ENCODE data around the gene EIF2AK3.
A peak's percentile ranks its signal among the peaks of the same experiment; 100 is the strongest.
"Not testable (repeated sequence)": the region's sequence is repeated elsewhere in the genome, so short reads cannot be mapped to it uniquely, and the experiment has no call there.

EIF2AK3 gene

DNA sequence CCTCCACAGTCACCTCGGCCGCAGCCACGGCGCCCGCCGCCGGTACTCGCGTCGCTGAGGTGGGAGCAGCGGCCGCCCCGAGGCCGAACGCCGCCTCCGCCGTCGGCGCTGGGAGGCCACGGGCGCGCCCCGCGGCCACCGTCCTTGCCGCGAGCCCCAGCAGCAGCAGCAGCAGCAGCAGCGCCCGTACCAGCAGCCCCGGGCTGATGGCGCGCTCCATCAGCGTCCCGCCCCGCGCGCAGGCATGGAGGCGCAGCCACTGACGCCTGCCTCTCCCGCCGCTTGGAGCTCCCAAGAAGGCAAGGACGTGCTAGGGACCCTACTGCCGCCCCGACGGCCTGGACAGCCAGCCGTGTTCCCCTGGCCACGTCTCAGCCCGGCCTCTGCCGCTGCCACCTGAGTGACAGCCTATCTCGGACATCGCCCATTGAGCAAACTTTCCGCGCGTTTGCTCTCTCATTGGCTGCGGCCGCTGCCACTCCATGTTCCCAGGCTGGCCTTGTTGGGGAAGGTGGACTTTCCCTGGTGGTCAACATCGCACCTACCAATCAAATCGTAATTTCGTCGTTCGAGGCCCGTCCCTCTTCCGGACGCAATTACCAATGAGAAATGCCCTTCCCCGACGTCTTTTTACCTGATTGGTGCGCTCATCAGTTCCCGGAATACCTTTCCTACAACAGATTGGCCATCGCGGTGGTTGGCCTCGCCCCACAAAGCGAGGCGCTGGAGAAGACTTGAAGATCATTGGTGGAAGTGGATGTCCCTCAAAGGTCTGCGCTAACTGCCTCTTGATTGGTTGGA lies at the start of gene EIF2AK3:
EIF2AK3 (minus strand) TSS at position 410 of the 801 bp plus-strand sequence; CDS start at position 220, 190 bp downstream.
- DNase-seq: peak; percentile 82 to 100 (median 99)

DNA sequence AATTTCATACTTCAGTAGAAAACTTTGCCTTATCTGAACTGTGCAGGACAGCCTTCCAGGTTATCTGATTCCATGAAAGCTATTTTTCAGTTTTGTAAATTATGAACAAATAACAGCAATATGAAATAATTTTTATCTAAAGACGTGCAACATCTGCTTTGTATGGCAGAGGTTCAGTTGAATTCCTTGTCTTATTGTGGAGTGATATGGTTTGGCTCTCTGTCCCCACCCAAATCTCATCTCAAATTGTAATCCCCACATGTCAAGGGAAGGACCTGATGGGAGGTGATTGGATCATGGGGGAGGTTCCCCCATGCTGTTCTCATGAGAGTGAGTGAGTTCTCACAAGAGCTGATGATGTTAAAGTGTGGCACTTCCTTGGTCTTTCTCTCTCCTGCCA lies 46.1 kb upstream of the EIF2AK3 start:
- no peak for DNase-seq

DNA sequence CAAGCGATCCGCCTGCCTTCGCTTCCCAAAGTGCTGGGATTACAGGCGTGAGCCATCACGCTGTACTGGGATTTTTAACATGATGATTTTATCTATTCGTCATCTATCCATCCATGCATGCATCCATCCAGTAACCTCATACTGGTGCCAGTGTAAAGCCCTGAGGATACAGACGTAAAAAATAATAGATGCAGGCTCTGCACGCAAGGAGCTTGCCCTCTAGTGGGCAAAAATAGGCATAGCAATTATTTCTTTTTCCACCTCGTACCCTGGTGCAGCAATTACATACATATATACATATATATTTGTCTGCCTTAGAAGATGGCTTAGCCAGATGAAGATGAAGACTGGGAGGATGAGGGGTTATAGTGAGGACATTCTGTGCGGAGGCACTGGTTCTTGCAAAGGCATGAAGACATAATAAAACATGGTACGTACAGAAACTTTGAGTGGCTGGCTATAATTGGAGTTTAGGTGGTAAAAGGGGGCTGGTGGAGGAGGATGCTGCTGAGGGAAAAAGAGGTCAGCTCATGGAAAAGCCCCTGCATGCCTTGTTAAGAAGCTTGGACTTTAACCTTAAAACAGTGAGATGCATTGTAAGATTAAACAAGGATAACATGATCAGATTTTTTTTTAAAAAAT lies 44.6 kb upstream of the EIF2AK3 start:
- peak in 3 of 14 donors; percentile 3 to 53 (median 14) for DNase-seq

DNA sequence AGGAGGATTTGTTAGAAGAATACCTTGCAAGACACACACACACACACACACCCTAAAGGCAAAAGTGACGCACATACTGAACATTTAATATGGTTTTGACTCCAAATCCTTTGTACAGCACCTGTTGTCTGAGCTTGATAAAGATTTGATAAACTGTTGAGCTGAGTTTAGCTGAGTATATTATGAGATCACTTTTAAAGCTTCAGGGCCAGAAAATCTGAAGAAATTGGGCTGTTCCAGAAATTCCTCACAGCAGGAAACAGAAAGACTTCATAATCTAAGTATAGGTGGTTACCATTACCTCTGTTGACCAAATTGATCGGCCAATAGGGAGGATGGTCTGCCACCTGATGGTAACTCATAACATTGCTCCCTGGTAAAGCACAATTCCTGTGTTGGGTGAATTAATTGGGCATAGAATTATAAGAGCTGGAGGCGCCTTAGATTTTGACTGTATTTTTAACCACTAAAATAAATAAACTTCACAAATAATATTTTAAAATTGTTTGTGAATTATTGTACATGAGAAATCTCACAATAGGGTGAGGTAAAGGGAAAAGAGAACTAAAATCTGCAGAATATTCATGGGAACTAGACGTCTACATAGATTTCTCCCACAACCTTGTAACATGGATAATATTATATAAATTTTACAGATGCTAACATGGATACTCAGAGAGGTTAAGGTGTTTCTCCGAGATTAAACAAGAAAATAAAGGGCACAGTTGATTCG lies 42.4 kb upstream of the EIF2AK3 start:
- no peak for DNase-seq

DNA sequence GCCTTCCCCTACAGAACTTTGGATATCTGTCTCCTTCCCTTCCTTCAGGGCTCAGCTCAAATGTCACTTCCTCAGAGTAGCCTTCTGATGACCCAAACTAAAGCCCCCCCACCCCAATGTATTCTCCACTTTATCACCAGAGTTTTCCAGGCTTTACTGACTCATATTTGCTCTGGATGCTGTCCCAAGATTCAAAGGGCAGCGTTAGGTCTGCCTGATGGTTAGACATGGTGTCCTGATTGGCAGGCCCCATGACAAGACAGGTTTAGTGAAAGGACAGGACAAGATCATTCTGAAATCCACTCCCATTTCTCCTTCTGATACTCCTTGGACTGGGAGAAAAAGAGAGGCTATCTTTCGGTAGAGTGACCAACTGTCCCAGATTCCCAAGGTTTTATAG lies 41.6 kb upstream of the EIF2AK3 start:
- no peak for DNase-seq

DNA sequence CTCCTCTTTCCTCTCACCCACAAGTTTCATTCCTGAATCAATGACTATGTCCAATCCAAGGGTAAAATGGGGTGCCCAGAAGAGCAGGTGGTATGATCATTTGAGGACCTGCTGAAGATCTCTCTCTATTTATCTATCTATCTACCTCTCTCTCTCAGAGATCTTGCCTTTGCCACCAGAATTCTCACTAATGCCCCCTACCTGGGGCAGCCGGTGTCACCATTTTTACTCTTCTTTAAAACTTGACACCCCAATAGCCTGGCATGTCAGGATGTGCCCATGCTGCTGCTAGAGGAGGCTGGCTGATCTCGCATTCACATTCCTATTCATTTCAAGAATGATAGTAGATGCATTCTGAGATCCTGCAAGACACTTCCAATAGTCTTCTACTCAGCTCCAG lies 40.0 kb upstream of the EIF2AK3 start:
- no peak for DNase-seq

DNA sequence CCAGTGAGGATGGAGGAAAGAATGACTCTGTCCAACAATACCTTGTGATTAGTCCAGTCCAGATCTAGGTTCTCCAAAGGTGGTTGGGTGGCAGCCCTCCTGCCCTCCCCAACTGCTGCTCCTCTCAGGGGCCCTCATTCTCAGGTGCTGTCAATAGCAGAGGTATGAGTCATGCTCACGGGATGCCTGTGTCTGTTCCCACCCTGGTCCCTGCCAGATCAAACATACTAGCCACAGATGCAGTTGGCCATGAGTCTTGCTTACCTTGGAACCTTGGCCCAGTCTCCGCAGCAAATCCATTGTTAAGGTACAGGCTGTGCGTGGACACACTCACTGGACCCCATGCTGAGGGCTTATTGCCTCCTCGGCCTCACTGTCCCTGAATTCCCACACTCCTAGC lies 39.3 kb upstream of the EIF2AK3 start:
- no peak for DNase-seq

DNA sequence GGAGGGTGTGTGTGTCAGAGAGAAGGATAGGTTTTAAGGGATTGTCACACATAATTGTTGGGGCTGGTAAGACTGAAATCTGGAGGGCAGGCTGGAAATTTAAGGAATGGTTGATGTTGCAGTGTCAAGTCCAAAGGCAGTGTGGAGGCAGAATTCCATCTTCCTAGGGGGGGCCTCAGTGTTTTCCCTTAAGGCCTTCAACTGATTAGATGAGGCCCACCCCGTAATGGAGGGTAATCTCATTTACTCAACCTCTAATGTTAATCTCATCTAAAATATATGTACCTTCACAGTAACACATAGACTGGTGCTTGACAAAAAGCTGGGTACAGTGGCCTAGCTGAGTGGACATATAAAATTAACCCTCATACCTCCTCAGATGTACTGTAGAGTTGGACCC lies 33.4 kb upstream of the EIF2AK3 start:
- DNase-seq: no peak

DNA sequence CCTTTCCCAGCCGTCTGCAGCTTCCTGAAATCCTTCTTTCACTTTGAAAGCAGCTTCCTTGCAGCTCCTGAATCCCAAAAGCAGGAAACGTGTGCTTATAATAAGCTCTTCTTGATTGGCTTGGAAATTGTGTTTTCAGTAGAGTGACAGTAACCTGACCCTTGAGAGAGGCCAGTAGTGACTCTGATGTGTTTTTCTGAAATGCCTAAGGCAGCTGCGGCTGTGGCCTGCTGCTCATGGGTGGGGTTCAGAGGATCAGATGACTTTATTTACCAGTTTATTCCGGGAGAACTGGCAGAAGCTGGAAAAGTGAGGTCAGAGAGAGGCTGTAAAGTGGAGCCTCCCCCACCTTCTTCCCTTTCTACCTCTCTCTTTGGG lies 32.3 kb upstream of the EIF2AK3 start:
- DNase-seq: no peak

DNA sequence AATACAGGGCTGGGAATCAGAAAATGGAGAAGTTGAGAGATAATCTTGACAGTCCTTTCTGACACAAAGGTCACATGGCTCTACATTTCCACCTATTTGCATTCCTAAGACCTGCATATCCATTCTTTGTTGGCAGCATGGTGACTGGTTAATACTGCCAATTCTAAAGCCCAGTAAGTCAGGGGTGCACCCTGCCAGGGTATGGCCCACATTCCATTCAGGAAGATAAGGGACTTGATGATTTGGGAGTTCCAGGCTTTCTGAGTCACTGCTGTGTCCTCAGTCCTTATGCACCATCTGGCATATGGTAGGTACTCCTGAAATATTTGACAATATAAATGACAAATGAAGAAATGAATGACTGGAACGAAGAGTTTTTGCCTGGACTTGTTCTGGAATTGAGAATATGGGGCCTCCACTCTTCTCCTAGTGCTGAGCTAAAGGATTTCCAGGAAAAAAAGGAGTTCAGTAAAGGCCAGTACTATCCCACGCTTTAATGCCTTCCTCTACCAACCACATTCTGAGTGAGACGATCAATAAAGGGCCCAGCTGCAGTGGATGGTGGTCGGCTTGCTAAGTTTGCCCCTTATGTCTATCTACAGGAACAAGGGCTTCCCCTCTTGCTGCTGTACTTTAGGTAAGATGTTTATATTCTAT lies 31.7 kb upstream of the EIF2AK3 start:
- DNase-seq: no peak

DNA sequence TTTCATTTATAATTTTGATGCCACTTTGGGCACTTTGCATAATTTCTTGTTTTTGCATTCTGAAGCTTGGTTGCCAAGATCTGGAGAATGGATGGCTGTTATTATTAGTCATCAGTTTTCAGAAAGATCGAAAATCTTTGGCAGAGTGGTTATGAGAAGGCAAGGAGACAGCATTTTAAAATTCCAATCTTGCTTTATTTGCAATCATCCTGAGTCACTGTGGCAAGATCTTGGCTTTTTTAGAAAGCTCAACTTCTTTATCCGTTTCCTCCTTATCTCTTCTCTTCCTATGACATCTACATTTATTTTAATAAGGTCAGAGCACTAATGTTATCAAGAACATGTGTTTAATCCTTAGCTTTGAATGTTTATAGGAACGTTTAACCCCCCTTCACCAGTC lies 31.1 kb upstream of the EIF2AK3 start:
- no peak for DNase-seq

DNA sequence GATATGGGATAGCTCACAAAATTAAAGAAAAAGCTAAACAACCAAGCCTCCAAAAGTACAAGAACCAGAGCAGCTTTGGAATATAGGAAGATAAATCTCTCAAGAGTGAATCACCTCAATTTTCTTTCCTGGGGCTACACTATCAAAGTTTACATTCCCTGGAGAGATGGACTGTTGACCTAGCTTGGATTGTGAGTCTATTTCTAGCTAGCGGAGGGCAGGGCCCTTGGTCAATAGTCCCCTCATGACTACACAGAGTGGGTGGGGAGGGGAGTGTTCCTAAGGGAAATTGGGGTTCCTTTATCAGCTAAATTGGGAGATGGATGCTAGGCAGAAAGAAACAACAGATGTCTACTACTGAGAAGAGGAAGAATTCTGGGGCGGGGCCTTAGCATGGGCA lies 29.9 kb upstream of the EIF2AK3 start:
- DNase-seq: no peak

DNA sequence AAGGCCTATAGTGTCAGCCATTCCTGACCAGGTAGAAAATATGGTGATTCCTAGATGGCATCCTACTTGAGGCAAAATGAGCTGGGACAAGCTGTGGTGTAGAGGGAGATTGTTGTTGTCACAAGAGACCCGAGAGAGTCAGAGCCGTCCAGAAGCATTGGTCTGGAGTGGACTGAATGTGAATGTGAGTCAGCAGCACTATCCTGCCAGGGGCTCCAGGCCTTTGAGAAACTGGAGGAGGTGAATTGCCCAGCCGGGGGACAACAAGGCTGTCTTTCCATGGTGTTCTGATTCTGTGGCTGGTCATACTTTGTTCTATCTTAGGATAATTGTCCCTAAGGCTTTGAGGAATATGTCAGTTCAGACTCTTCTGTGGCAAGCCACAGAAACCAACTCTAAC lies 29.4 kb upstream of the EIF2AK3 start:
- DNase-seq: peak in 1 of 14 donors; percentile 3

DNA sequence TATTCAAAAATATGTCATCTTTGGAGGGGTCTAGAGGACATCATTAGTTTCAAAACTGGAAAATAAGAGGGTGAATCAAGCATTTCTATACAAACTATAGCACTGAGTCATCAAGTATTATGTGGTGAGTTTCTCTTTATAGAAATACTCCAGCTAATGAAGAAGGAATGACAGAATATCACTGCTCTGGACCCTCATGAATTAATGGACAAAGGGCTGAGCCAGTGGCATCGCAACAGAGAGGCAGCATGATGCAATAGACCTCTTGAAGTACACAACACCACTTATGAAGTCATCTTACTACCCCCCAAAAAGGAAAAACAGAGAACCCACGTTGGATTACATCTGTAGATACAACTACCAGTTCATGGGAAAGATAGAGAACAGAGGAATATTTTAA lies 27.4 kb upstream of the EIF2AK3 start:
- no peak for DNase-seq

DNA sequence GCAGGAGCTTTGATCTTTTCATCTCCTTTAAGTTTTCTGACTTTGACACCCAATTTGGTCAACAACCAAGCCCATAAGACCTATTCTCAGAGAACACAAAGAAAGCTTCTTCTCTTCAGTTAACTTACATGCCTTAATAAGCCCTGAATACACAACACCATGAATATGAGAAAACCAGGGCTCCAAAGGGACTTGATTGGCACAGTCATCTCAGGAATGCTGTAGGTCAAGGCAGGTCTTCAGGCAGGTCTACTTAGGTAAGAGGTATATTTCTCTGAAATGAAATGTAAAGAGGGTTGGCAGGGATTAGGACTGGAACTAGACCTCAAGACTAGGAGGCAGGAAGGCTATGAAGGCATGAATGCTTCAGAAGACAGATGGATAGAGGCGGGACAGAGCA lies 24.4 kb upstream of the EIF2AK3 start:
- no peak for DNase-seq

DNA sequence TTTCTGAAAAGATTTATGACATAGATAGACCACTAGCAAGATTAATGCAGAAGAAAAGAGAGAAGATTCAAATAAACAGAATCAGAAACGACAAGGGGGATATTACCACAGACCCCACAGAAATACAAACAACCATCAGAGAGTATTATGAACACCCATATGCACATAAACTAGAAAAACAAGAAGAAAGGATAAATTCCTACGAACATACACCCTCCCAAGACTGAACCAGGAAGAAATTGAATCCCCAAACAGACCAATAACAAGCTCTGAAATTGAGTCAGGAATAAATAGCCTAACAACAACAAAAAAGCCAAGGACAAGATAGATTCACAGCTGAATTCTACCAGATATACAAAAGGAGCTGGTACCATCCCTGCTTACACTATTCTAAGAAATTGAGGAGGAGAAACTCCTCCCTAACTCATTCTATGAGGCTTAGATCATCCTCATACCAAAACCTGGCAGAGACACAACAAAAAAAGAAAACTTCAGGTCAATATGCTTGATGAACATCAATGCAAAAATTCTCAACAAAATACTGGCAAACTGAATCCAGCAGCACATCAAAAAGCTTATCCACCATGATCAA lies 18.1 kb upstream of the EIF2AK3 start:
- not testable (repeated sequence) for DNase-seq

DNA sequence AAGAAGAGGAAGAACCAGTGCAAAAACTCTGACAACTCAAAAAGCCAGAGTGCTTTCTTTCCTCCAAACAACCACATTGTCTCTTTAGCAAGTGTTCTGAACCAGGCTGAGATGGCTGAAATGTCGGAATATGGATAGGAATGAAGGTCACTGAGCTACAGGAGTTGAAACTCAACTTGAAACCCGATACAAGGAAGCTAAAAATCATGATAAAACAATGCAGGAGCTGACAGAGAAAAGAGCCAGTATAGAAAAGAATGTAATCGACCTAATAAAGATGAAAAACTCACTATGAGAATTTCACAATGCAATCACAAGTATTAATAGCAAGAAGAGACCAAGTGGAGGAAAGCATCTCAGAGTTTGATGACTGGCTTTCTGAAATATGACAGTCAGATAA lies 15.0 kb upstream of the EIF2AK3 start:
- no peak for DNase-seq

DNA sequence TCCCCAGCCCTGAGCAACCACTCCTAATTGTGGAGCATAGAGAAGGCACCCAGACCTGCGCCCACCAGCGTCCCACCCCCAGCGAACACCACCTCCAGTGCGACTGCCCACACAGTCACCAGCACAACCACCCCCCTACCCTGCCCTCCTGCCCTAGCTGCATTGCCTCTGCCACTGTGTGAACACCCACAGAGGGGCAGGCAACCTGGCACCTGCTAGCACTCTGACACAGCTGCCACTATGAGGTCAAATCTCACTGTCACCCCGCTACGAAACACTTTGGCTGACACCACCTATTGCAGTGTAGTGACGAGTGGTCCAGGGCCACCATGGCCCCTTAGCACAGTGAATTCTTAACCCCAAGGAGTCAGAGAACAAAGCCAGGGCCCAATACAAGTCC lies 14.1 kb upstream of the EIF2AK3 start:
- DNase-seq: no peak

DNA sequence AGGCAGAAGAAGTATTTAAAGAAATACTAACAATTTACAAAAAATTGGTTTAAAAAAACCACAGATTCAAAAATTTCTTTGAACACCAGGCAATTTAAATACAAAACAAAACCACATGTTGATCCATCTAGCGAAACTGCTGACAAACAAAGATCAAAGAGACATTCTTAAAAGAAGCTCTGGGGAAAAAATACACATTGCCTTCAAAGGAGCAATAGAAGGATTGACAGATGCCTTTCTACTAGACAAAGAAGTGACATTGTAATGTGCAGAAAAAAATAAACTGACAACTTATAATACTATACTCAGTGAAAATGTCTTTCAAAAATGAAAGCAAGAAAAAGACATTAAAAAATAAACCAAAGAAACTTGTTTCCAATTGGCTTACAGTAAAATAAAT lies 12.6 kb upstream of the EIF2AK3 start:
- no peak for DNase-seq

DNA sequence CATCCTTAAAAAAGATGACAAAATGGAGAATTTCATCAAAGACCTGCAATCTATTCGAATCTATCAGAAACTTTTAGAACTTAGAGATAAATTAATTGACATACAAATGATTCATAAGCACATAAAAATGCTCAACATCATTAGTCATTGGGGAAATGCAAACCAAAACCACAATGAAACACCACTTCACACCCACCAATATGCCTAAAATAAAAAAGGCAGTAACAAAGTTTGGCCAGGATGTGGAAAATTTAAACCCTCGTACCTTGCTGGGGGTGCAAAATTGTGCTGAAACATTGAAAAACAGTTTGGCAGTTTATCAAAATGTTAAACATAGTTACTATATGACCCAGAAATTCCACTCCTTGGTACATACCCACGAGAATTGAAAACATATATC lies 11.5 kb upstream of the EIF2AK3 start:
- no peak for DNase-seq

DNA sequence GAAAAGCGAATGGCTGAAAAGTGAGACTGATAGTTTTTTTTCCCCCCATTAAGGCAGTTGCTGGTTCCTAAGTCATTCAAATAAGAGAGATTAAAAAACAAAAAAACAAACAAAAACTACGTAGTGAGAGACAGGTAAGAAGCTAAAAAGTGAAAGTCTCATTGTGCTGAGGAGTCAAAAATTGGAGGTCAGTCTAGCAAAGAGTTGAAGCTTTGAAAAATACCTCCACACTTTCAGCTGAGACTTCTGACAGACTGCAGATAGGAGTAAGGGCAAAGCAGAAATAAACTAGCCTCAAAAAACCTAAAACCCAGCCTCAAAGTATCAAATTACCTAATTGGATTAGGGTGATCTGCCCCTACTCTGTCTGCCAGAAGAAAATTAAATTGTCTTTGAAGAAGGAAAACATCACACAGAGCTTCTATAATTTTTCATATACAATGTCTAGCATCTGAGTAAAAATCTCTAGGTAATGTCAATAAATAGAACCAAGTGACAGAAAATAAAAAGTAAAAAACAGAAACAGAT lies 10.9 kb upstream of the EIF2AK3 start:
- no peak for DNase-seq

DNA sequence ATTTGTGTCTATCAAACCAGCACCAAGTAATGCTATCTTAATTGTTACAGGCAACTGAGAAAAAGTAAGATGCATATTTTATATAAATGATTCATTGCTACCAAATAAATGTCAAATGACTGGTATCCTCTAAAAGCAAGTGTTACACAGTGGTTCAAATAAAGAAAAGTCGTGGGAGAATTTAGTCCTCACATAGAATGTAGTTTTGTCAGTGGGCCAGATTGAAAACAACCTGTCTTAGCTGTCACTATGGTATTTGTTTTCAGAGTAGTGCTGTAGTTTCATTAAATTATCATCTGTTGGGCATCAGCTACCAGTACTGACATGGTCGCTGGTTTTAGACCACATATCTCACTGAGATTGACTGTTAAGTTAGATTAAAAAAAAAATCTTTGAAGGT lies 10.2 kb upstream of the EIF2AK3 start:
- no peak for DNase-seq
